Renal cortical epithelial cell (primary cell): ENCODE results near the gene WWOX. TPM values are rescaled to one million over a fixed set of nuclear protein-coding genes. Genes with fewer than 3 reads are reported as not detected.

Experiments used
- DNase-seq: peaks from one replicate; pipeline ENCODE4 v3.0.0-alpha.2; 2011; ENCODE audit warnings: low read depth
- total RNA-seq: library from RNA; depleted of rRNA; stranded (reverse); fragments of >200 nt; gene quantifications from 2 replicates; pipeline ENCODE4 v1.2.3, GENCODE V29; 2014

Gene WWOX
- total RNA-seq, 1 donor from 2014 or later = 29.5 TPM

DNA sequence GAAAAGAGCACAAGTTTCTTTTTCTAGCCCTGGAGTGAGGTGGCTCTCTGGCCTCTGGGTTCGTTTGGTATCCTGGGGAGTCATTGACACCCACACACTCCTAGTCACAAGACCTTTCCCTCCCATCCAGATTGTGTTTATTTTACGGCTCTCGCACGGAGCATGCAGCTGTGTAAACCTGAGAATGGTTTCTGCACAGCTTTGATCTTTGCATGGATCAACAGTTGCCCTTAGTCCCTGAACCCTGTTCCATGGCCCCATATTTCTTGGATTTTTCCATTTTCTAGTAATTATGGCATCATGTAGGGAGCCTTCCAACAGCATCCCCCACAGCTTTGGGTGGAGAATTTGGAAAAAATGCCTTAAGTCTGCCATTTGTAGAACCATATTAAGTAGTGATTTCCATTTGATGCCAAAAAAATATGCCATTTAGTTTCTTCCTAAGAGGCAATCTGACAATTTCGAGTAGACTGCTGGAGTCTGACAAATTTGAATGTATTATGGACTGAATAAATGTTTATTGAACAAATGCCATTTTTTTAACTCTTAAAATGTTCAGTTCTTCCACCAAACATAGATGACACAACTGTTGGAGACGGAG is 197.7 kb downstream of the WWOX start:
- DNase-seq = peak; percentile 40

DNA sequence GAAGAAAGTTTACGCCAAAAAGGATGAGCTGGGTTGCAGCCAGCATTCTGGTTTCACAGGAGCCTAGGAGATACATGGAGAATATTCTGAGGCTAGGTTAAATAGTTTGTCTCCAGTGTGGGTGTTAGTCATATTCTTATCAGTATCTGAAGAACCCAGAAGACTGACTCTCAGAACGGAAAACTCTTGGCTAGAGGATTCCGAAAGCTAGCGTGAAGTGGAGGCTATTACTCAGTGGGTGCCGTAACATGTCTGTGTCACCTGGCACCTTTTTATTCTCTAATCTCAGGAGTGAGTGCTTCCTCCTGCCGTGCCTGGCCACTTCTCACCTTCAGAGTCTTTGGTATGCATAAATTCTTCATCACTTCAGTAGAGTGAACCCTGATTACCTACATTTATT is 199.5 kb downstream of the WWOX start:
- no peak for DNase-seq

DNA sequence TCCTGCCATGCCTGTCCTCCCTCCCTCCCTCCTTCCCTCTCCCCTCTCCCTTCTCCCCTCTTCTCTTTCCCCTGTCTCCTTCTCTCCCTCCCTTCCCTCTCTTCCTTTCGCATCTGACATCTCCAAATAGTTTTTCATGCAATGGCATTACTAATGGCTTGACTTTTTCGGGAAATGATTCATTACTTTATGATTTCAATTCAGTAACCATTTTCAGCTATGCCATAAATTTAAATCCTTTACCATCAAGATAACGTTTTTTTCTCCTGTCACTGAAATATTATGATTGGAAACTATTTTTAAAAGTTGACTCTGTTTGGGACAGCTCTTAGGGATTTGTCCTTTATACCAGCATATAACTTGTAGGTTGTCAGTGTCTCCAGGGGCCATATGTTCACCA is 201.0 kb downstream of the WWOX start:
- no peak for DNase-seq

DNA sequence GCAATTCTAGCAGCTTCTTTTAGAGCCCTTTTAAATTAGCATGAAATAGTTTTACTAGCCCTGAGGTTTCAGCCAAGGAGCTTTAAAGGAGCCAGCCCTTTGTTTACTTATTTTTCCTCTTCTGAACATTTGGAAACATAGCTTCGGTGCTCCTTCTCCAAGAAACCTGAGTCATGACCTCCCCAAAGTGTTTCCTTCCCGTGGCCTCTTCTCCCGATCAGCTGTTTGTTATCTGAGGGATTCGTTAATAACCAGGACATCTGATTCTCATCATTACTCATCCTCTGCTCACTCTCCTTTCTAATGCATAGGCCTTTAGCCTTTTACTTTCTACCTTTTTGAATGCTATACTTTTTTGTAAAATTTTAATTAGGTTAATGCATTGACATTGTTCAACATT is 204.5 kb downstream of the WWOX start:
- DNase-seq = no peak

DNA sequence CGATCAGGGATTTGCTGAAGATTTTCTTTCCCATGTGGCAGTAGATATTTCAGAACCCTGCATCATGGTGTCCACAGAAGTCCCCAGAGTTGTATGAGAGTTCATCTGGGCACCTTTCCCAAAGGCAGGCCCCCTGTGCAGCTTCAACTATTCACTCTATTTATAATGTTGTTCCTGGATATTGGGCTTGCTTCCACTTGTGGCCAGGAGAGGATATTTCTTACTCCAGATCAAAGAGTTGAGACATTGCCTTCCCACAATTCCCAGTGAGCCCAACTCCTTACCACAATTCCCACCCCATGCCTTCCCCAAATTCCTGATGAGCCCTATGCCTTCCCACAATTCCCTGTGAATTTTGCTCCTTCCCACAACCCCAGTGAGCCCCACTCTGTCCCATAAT is 206.9 kb downstream of the WWOX start:
- DNase-seq = no peak

DNA sequence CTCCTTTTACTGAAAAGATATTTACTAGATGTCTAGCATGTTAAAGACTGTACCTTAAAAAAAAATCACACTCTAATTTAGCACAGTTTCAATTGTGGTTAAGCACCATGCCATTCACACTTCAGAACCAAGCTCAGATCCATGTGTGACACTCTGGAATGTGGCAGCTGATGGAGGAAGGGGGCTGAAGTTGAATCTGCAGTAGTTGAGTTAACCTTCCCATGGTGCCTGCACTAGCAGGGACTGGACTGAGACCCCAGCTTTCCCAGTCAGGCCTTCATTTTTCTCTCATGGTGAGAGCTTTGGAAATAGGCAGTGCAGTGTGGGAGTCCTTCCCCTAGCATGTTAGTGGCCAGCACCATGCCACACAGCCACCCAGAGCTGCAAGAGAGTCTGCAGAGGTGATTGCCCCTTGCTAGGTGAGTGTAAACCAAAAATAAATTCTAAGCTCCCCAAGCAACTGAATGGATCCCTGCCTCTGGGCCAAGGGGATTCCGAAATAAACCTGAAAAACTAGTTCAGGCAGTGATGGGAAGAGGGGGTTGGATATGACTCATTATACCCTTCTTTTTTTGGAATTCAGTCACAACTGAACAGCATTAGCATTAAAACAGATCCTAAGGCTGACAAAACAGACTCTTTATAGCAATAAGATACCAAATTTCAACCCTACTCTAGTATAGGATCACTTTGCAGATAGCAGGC is 208.5 kb downstream of the WWOX start:
- no peak for DNase-seq

DNA sequence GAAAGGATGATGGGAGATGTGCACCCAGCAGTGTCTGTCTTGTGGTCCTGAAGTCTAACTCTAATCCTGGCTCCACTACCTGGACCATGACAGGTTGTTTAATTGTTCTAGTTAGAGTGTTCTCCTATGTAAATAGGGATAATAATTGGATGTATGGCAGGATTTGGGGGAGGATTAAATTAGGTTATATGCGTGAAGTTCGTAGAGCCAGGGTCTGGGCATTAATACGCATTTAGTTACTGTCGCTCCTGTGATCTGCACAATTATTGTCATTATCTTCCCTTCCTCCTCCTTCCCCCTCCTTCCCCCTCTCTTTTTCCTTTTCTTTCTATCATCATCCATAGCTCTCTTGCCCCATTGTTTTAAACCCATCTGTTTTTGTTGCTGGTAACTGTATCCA is 210.3 kb downstream of the WWOX start:
- no peak for DNase-seq

DNA sequence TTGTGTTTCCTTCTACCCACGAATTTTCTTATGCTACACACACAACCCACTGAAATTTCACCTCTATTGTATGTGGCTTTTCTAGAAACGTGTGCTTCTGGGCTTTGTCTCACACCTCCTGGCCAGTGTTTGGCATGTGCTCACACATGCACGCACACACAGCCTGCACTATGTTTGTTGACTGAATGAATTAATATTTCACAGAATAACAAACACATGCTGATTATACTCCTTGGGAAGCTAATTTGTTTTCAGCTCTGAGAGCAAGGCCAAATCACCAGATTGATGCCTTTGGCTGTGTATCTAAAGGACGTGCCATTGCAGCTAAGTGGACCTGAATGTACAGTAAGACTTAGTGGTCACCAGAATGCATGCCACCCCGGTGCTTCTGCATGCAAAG is 210.7 kb downstream of the WWOX start:
- no peak for DNase-seq

DNA sequence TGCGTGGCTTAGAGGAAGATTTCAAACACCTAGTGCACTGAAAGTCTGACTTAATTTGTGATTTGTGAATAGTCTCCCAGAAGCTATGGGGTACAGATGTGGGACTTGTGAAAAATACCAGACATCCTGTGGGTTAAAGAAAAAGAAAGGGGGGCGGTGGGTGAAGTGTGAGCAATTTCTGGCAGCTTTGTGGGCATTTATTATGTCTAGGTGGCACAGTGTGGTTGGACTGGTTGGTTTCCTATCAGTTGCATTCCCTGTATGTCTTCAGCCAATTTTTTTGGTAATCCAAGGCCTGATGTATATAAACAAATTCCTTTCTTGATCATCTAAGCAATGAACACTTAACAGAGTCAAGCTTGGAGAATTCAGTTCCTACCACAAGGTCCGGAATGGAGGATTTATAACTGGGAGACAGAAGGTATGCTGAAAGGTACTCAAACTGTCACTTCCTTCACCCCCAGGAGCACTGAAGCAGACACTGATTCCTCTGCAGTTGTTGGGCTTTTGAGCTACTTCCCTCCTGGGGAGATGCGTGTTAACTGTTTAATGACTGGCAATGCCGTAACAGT is 211.6 kb downstream of the WWOX start:
- DNase-seq = no peak

DNA sequence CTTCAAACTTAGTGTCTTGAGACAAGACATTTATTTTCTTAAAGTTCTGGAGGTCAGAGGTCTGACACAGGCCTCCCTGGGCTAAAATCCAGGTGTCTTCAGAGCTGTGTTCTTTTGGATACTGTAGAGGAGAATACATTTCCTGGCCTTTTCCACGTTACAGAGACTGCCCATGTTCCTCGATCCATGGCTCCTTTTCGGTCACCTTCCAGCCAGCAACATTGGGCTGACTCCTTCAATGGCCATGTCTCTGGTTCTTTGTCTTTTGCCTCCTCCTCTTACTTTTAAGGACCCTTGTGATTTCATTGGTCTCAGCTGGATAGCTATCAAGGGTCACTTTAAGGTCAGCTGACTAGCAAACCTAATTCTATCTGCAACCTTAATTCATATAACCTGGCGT is 212.4 kb downstream of the WWOX start:
- DNase-seq = no peak

DNA sequence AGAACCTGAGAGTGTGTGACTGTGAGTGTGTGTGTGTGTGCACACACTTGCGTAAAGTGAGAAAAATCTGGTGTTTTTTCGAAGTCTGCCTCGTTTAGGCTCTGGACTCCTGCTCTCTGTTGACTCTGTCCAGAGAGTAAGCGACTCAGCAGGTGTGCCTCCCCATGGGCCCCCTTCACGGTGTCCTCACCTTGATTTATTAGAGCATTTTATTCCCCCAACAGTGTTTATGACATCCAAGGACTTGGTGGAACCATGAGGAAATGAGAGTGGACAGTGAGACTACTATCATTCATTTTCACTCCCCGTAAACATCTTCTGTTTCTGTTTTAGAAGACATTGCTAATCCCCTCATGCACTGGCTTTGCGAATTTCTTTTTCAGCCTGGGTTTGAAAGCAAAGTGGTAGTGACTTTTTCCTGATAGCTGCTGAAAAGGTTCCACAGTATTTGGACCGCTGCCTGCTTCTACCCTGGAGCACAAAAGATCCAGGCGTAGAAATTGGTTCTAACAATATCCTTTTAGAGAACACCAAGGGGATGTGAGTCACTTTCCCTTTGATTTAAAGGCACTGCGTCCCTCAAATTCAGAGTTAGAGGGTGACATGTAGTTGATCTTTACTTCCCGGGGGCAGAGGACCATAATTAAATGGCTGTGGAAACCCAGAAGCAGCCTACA is 218.2 kb downstream of the WWOX start:
- DNase-seq = peak; percentile 59

DNA sequence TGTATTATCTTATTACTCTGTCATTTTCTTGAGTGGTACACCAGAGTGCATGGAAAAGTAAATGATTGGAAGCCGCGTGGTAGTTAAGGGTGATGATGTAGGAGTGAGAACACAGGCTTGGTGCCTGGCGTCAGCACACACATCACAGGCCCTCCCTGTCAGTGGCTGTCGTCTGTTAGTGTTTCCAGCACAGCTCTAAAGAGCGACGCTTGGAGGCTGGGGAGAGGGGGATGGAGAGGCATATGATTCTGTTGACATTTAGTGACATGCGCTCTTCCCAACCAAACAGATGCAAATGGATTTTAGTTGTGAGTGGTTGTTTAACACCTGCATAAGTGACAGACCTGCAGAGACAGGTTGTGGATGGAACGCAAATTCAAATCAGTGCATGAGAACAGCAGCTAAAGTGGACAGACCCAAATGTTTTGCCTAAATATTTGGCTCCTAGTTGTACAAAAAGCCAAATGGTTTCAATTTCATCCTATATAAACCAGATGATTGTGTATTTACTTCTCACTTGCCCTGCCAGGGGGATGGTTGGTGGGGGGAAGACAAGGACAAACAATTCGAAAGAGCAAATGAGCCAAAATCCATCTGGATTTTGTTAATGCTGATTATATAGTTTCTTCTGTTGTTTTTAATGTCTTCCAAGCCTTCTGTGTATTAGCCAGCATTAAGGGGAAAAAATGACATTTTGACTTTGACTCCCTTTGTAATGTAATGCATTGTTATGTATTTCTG is 222.3 kb downstream of the WWOX start:
- DNase-seq = no peak

DNA sequence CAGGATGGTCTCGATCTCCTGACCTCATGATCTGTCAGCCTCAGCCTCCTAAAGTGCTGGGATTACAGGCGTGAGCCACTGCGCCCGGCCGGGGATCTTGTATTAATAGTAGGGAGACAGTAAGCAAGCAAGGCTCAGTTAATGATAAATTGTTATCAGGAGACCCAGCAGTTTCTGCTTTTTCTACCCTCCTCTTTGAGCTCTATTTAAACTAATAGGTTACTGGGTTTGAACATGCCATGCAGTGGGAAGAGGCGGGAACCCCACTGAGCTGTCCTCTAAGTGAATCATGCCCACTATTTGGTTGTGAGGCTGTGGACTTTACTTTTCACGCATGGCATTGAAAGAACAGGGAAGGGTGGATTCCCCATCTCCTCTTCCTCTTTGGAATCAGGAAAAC is 223.9 kb downstream of the WWOX start:
- DNase-seq = no peak

DNA sequence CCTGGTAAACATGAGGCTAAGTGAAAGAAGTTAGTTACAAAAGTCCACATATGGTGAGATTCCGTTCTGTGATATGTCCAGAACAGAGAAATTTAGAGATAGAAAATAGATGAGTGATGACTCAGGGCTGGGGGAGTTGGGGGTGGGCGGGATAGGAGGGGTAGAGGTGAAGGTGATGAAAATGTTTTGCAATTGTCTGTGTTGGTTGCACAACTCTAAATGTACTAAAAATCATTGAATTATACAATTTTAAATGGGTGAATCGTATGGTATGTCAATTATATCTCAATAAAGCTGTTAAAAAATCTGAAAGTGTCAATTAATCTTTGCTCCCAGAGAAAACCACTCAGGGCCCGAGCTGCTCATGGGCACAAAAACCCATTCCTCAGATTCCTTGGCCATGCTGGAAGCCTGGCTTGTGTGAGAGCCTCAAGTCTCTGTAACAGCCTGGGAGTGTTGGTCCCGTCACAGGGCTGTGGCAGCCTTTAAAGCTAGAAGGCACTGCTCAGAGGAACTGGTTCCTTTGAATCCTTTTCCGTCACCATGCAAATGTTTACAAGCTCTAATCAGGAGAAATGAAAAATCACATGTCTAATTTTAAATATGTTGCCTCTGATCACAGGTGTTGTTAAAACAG is 225.3 kb downstream of the WWOX start:
- peak; percentile 29 for DNase-seq

DNA sequence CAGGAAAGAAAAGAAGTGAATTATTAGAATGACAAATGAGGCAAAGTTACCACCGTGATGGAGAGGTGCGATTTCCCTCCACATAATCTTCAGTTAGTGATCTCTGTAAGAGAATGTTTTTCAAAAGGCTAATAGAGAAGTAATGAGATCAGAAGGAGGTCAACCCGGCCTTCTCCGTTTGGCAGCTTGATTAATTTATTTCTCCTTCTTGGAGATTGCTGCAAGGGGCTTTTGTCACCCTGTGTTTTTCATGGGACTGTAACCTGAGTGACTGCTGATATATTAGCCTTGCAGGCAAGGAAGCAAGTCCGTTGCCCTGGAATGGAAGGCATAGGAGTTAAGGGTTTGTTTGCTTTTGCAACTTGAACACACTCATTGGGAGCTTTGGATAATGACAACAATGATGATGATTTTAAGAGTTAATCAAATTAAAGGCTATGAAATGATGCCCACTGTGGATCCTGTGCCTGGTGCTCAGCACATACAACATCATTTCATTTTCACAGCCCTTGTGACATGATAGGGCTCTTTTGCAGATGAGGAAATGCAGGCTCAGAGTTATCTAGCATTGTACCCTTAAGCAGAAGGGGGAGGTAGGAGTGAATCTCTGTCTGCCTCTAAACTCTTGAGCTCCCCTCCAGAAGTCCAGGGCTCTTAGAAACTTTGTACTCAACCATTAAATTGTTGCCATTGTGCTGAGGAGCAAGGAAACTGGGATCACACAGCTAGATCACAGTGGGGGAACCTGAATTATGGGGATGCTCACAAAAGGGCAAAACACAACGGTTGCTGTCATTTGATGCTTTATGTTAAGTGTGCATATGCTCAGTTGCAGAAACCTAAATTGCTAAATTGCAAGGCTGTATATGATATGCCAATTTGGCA is 226.3 kb downstream of the WWOX start:
- DNase-seq = no peak

DNA sequence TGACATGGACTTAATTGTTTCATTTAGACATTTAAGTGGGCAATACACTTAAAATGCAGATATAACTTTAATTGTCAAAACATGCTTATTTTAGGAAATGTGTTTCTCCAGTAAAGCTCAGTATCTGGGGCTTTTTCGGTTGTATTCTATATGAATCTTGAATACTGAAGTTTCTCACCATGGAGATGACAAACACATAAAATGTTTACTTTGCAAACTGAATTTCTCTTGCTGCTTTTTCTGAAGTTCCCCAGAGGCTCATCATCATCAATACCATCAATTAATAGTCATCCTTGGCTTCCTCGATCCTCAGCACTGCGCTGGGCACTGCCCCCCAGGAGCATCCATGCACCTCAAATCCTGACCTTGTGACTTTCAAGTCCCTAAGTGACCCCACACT is 227.3 kb downstream of the WWOX start:
- no peak for DNase-seq

DNA sequence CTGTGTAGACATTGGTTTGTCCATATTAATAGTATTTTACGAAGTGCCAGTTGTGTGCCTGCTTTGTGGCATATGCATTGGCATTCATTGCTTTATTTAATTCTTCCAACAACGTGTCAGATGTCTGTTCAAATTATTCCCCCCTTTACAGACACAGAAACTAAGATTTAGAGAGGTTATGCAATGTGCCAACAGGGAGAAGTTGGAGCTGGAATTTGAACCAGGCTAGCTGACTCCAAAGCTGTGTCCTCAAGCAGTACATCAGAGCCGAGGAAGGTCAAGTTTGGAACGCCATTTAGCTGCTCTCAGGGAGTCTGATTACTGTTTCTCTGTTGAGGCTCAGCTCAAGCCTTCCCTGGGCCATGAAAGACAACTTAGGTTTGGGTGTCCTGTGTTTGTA is 232.3 kb downstream of the WWOX start:
- no peak for DNase-seq

DNA sequence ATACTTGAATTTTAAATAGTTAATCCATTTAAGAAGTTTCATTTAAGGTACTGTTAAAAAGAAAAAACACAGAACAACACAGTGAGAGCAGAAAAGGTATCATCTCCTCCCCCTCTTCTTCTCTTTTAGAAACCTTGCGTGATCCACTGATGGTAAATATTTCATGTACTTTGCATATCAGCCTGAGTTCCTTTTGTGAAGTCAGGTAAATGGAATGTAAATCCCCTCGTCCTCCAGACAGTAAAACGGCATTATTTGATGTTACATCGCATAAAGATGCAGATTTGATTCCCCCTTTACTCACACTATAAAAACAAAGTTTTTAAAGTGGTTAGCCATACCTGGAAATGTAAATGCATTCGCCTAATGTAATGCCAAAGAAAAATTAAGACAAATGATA is 234.4 kb downstream of the WWOX start:
- no peak for DNase-seq

DNA sequence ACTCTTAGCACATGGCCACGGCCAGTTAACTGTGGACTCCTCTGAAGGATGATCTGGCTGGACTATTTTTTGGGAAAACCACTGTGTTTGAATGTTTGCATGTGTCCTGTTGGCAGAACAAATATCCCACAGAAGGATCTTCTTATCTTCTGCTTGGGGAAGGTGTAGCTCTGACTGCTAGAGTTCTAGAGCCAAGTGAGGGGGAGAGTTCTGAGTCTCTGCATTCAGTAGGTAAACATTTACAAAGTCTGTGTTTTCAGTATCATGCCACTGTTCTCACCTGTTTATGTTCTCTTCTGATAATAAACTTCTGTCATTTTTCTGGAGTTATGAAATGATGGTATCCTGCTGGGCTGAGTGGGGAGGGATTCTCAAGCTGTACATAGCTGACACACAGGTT is 241.1 kb downstream of the WWOX start:
- no peak for DNase-seq

DNA sequence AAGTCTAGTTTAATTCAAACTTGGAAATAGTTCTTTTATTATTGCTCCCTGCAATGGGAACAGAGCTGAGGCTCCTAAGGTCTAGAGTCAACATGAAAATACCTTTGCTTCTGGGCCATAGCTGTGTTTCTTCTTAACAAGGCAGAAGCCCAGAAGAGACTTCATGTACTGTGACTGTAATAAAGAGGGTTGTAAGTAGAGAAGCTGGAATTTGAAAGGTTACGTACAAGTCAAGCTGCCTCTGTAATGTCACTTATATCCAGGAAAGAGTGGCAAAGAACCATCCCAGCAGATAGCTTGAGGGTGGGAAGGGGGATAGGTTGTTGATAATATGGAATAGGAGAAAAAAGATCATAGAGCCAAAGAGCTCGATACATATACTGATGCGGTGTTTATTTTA is 248.6 kb downstream of the WWOX start:
- DNase-seq = no peak

DNA sequence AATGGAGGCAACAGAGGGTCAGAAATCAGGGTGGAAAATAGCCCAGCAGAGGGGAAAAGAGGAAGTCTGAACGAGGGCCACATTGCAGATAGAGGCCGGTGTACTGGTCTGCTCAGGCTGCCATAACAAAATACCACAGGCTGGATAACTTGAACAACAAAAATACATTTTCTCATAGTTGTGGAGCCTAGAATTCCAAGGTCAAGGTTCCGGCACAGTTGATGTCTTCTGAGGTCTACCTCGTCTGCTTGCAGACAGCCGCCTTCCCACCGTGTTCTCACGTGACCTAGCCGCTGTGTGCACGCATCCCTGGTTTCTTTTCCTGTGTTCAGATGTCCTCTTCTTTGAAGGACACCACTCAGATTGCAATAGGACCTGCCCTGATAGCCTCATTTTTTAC is 249.4 kb downstream of the WWOX start:
- no peak for DNase-seq
